ENCODE results near the gene ABCA2.

ABCA2 gene, protein sequence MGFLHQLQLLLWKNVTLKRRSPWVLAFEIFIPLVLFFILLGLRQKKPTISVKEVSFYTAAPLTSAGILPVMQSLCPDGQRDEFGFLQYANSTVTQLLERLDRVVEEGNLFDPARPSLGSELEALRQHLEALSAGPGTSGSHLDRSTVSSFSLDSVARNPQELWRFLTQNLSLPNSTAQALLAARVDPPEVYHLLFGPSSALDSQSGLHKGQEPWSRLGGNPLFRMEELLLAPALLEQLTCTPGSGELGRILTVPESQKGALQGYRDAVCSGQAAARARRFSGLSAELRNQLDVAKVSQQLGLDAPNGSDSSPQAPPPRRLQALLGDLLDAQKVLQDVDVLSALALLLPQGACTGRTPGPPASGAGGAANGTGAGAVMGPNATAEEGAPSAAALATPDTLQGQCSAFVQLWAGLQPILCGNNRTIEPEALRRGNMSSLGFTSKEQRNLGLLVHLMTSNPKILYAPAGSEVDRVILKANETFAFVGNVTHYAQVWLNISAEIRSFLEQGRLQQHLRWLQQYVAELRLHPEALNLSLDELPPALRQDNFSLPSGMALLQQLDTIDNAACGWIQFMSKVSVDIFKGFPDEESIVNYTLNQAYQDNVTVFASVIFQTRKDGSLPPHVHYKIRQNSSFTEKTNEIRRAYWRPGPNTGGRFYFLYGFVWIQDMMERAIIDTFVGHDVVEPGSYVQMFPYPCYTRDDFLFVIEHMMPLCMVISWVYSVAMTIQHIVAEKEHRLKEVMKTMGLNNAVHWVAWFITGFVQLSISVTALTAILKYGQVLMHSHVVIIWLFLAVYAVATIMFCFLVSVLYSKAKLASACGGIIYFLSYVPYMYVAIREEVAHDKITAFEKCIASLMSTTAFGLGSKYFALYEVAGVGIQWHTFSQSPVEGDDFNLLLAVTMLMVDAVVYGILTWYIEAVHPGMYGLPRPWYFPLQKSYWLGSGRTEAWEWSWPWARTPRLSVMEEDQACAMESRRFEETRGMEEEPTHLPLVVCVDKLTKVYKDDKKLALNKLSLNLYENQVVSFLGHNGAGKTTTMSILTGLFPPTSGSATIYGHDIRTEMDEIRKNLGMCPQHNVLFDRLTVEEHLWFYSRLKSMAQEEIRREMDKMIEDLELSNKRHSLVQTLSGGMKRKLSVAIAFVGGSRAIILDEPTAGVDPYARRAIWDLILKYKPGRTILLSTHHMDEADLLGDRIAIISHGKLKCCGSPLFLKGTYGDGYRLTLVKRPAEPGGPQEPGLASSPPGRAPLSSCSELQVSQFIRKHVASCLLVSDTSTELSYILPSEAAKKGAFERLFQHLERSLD (N-terminal part only)

DNA sequence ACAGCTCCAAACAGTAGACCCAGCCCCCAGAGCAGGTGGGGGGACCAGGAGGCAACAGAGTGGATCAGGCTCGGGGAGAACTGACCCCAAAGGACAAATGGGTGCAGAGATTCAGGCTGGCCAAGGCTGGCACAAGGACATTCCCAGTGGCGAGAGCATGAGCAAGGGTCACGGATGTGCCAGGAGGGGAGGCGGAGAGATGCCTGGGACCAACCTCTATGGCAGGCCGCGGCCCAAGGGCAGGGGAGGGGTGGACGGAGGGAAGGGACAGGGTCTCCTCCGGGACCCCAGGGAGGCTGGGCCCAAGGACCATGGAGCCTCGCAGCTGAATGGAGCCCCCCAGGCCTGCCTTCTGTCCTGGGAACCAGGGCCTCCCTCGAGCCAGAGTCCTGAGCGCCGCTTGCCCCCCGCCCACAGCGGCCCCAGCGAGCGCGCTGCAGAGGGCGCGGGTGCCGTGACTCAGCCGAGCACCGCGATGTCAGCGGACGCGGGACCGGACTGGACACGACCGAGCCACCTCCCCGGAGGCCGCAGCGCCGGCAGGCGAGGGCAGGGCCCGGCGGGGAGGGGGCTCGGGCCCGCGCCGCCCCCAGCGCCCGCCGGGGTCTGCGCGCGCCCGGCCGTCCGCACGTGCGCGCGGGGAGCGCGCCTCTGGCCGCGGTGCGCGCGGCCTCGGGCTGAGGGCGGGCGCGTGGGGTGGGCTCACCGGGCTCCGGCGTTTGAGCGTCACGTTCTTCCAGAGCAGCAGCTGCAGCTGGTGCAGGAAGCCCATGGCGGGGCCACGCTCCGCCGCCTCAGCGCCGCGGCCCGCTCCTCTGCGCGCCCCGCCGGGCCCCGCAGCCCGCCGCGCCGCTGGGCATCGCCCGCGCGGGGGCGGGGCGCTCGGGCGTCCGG lies at the start of gene ABCA2:
ABCA2 (minus strand) TSS at position 869 of the 894 bp plus-strand sequence; CDS start at position 772, 97 bp downstream.
- DNase-seq = no peak

DNA sequence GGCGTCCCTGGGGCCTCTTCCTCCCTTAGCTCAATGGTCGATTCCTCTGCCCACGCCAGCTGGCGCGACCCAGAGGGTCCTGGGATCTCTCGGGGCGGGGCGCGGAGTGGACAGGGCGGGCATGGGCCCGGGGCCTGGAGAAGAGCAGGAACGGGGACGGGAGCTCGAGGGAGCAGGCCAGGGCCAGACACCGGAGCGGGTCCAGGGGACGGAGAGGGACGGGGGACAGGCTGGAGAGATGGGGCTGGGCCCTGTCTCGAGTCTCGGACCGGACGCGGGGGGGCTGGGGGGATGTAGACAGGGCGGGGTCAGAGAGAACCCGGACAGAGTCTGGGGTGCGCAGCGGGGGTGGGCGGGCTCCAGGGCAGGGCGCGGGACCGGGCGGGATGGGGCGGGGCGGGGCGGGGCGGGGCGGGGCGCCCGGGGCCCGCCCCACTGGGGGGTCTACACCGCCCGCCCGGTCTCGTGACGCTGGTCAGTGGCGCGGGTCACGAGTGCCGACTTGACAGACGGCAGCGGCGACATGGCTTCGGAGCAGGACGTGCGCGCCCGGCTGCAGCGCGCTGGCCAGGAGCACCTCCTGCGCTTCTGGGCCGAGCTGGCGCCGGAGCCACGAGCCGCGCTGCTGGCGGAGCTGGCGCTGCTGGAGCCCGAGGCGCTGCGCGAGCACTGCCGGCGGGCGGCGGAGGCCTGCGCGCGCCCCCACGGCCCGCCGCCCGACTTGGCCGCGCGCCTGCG lies 49.1 kb upstream of the ABCA2 start, which contains the start of gene UAP1L1:
UAP1L1 (plus strand) TSS at position 508 of the 738 bp plus-strand sequence; CDS start at position 524, 16 bp downstream.
- DNase-seq = no peak

DNA sequence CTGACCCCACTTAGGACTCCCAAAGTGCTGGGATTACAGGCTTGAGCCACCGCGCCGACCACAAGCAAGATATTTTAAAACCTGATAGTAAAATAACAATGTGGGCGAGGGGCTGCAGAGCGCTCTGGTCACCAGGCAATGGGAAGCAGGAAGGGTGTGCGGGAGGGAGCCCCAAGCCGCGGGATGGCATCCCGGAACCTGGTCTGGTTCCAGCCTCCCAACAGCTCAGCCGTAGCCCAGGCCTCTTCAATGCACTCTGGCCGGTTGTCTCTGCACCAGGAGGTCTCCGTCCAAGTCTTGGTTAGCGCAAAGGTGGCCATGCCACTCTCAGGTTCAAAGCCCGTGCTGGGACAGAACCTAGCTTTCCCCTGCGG lies 48.6 kb upstream of the ABCA2 start:
- DNase-seq = no peak

DNA sequence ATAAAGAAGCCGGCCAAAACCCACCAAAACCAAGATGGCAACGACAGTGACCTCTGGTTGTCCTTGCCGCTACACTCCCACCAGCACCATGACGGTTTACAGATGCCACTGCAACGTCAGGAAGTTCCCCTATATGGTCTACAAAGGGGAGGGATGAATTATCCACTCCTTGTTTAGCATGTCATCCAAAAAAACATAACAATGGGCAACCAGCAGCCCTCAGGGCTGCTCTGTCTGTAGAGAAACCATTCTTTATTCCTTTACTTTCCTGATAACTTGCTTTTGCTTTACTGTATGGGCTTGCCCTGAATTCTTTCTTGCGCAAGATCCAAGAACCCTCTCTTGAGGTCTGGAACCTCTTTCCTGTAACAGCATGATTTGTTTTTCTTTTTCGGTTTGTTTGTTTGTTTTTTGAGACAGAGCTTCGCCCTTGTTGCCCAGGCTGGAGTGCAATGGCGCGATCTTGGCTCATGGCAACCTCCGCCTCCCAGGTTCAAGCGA lies 47.3 kb upstream of the ABCA2 start:
- DNase-seq = no peak

- no peak for DNase-seq
These were observed 46.7 kb upstream of the ABCA2 start for GRCh38 chr9:137074657-137075274.

GRCh38 chr9:137073992-137074399 lies 46.0 kb upstream of the ABCA2 start:
- no peak for DNase-seq

DNA sequence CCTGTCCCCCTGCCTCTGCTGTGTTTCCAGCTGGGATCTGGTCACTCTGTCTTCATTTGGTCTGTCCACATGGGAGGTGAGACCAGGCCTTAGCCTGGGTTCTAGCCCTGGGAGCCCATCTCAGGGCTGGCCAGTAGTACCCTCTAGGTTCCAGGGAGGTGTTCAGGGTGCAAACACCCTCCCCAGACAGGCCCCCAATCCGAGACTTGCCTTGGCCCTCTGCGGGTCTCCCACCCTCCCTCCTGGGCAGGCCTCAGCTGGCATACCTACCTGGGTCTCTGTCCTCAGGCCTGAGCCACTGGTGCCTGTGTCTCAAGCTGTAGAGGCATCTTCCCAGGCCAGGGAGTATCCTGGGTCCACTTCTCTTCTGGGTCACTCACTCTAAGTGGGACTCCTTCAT lies 43.2 kb upstream of the ABCA2 start:
- no peak for DNase-seq

GRCh38 chr9:137070906-137071275 lies 42.9 kb upstream of the ABCA2 start:
- no peak for DNase-seq

- DNase-seq = no peak
These were observed 42.3 kb upstream of the ABCA2 start, which contains the start of gene SAPCD2 for GRCh38 chr9:137070201-137070905. TSS of gene SAPCD2 (minus strand) at chr9:137070557. CDS start at chr9:137070460, 97 bp downstream.

- no peak for DNase-seq
These were observed 41.6 kb upstream of the ABCA2 start for GRCh38 chr9:137069508-137070091.

DNA sequence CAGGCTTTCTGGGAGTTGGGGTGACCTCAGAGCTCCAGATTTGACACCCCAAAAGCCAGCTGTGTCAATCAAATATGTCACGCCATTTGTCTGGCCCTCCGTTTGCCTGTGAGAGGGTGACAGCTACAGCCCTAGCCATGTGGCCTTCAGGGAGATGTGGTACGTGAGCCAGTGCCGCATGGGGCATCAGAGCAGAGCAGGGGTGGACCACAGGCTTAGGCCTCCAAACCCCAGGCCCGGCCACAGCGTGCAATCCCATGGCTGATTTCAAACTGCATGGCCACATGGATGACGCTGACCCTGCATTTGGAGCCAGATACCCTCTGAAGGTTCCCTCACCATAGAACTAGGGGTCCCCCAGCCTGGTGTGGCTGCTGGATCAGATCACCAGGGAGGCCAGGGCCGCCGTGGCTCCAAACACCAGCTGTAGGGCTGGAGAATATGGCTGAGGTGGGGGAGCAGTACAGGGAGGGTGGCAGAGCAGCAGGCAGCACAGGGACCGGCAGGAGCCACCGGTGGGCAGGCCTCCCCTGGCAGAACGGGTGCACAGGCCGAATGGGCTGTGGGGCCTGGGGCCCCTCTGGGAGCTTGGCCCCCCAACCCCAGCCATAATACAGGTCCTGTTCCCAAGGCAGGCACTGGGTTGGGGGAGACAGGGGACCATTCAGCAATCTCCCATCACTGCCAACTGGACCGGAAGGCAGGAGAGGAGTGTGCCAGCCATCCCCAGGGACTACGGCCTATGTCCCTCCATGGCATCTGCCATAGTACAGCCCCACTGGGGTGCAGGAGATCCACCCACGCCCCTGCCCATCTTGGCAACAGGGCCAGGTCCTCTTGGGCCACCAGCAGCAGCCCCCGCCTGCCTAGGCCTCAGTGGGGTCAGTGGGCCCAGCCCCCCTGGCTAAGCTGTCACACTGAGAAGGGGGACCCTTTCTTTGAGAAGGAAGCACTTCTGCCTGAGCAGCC lies 40.8 kb upstream of the ABCA2 start:
- no peak for DNase-seq

DNA sequence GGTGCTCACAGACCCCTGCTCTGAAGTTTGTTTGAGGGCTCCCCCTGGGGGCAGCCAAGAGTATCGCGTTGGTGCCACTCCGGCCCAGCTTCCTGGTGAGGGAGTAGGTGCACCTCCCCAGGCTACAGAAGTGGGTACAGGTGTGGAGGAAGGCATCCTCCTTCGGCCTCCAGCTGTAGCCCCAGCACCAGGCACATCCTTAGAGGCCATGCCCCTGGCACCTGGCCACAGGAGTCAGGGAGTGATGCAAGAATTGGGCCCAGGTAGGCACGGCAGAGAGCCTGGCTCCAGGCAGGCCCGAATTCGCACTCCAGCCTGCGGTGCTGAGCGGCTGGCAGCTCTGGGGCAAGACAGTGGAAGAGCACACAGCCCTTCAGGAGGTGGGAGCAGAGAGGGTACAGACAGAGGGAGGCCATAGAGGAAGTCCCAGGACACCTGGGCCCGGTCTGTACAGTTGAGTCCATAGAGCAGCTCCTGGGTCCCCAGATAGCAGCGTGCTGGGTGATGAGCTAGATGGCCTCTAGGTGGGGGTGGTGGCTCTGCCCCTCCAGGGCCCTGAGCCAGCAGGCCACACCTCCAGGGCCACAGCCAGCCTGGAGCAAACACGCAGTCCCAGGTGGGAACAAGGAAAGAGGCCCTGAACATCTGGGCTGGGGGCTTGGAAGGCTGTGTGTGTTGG lies 40.0 kb upstream of the ABCA2 start:
- peak; percentile 25 for DNase-seq

- DNase-seq = no peak
These were observed 38.2 kb upstream of the ABCA2 start for GRCh38 chr9:137066096-137066861.

- DNase-seq = no peak
These were observed 37.4 kb upstream of the ABCA2 start for GRCh38 chr9:137065336-137065967.

- DNase-seq = no peak
These were observed 36.8 kb upstream of the ABCA2 start for GRCh38 chr9:137064880-137065164.

Data from GOT3 (cell line).